GM15510 (cell line): ENCODE results near the gene ARHGEF26.

Experiments used
- POLR2A ChIP-seq: IDR thresholded peaks from 3 replicates; pipeline ENCODE4 v1.6.1; 2011; ENCODE audit warnings: borderline replicate concordance; ENCODE audit not compliant: insufficient read length; ENCODE audit errors: extremely low read depth

Gene ARHGEF26

DNA sequence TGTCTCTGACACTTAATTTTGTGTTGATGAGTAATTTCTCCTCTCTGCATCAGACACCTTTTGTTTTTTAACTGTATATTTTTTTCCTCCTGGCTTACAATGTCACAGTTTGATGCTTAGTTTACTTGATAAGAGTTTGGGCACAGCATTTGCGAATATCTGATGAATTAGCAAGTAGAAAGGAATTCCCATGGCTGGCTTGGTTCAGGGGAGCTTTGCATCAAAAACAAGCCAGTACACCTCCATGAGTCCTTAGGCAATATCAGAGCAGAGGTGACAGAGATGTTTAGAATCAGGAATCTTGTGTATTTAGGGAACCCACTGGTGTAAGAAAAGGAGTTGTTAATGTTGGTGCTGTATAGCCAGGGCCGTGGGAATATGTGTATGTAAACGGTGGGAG is 9.3 kb downstream of the ARHGEF26 start:
- TF ChIP-seq POLR2A = no peak

DNA sequence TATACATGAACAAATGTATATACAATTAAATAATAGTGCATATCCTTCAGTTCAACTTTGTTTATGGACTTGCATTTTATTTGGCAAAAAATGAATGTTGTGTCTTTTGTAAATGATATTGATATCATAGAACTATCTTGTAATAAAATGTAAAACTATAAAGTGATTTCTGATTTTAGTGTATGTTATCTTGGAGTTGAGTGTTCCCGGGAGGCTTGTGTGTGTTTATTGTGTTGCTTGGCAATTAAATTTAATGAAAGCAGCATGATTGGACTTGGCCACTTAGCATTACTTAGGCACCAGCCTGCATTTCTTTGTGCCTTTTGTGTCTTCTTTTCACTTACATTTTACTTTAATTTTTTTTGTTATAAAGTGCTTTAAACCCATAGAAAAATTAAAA is 10.6 kb downstream of the ARHGEF26 start:
- TF ChIP-seq POLR2A = no peak

- no peak for TF ChIP-seq POLR2A
These were observed 11.7 kb downstream of the ARHGEF26 start for GRCh38 chr3:154132777-154133375.

- TF ChIP-seq POLR2A = no peak
These were observed 14.5 kb downstream of the ARHGEF26 start for GRCh38 chr3:154135511-154136173.

- no peak for TF ChIP-seq POLR2A
These were observed 15.8 kb downstream of the ARHGEF26 start for GRCh38 chr3:154137036-154137435.

GRCh38 chr3:154139996-154140436 is 18.8 kb downstream of the ARHGEF26 start:
- no peak for TF ChIP-seq POLR2A

DNA sequence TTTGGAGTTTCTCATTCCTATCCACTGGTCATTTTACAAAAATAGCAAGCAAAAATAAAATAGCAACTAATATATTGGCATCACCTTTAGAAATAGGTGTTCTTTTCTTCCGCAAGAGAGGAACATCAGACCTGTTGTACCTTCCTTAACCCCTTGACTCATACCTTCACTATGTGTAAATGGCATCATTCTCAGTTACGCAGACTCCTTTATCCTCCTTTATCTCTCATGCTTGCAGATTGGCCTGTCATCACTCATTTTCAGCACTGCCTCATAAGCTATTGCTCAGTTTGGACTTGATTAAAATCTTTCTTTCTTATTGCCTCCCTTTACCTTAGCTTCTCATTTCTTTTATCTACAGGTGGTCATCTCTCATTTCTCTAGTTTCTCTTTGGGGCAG is 21.4 kb downstream of the ARHGEF26 start:
- no peak for TF ChIP-seq POLR2A

DNA sequence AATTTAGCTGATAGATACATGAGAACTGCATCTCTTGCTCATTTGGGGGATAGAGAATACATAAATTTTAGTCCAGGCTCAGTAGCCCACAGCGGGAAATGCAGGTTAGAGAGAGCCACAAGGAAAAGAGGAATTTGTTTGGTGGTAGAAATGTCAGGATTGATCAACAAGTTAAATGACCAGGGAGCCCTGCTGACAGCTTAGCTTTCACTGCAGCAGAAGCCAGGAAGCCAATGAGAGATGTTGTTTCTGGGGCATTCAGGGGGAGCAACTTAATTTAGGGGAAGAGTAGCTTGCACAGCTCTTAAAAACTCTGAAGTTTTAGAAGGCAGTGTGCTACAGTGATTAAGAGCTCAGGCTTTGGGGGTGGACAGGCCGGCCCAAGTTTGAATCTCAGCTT is 22.7 kb downstream of the ARHGEF26 start:
- TF ChIP-seq POLR2A = no peak

DNA sequence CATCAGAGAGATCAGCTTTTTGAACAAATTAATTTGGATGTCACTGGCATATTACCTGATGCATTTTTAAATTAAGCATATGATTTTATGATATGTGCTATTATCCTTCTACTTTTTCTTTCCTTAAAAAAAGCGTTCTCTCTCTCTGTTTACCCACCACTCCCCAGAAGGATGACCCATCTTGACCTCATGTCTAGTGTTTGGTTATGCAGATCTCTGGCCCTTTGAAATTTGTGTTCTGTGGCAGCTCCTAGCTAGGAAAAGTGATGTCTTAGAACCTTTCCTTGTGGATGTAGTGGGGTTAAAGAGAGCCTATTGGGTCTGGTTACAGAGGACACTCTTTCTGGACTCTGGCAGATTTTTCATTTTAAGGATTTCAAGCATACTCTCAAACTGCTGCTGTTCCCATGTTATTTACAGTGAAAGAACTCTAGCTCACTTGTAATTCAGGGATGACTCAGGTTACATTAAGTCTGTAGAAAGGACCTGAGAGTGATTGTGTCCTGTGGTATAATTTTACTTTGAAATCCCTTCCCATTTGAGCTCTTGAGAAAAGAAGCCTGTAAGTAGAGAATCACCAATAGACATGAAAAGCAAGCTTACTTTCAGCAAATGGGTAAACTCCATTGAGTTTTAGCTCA is 23.8 kb downstream of the ARHGEF26 start:
- no peak for TF ChIP-seq POLR2A

- no peak for TF ChIP-seq POLR2A
These were observed 27.4 kb downstream of the ARHGEF26 start for GRCh38 chr3:154148541-154148940.

DNA sequence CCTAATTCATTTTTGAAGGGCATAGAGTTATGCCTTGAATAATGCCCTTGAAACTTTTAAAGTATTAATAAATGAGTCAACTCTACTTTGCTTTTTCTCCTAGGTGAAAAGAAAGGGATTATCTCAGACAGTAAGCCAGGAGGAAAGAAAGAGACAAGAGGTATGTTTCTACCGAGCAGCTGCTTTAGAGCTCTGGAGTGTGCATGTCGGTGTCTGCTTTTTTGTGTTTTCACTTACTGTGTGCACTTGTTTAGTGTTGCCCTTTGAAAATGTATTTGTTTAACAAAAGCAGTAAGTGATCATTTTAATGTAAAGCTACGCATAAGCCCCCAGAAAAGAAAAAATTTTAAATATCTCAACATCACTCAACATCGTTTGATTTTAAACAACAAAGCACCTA is 28.1 kb downstream of the ARHGEF26 start:
- no peak for TF ChIP-seq POLR2A

GRCh38 chr3:154151969-154152368 is 30.8 kb downstream of the ARHGEF26 start:
- TF ChIP-seq POLR2A = no peak

- TF ChIP-seq POLR2A = no peak
These were observed 31.6 kb downstream of the ARHGEF26 start for GRCh38 chr3:154152741-154153140.

DNA sequence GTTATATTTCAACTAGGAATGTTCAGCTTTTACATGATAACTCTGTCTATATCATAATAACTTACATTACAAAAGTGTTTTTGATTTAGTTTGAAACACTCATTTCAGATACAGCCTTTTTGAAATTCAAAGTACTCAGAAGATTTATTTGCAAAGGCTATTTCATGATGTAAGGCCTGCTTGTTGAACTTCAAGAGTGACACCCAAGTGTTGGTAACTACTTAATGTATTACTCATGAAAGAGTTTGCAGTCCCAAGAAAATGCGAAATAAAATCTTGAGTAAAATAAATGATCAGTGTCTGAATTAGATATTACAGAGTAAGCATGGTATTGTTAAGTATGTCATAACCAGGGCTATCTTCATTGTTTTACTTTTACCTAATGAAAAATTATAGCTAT is 35.3 kb downstream of the ARHGEF26 start:
- no peak for TF ChIP-seq POLR2A

GRCh38 chr3:154161806-154162205 is 40.6 kb downstream of the ARHGEF26 start:
- no peak for TF ChIP-seq POLR2A

GRCh38 chr3:154164387-154164786 is 43.2 kb downstream of the ARHGEF26 start:
- TF ChIP-seq POLR2A = no peak
